NB4 (cell line): Measurements from ENCODE around the gene CD86.
A peak's percentile ranks its signal among the peaks of the same experiment; 100 is the strongest.

Experiments
- DNase-seq: peaks from one replicate; pipeline ENCODE4 v3.0.0; 2010; ENCODE audit warnings: low read depth
- H3K4me3 ChIP-seq: one replicate; pipeline ENCODE4 v1.5.1; 2011; ENCODE audit warnings: mild to moderate bottlenecking, low read depth, low read length, moderate library complexity
- MYC ChIP-seq: IDR thresholded peaks from 2 replicates; pipeline ENCODE4 v1.6.1; 2011; ENCODE audit warnings: low read depth, low read length
- POLR2A ChIP-seq: IDR thresholded peaks from 2 replicates; pipeline ENCODE4 v1.6.1; 2011; ENCODE audit warnings: mild to moderate bottlenecking; ENCODE audit not compliant: insufficient read length; ENCODE audit errors: extremely low read depth
- TF ChIP-seq, protein P1 (sequence below): IDR thresholded peaks from 2 replicates; pipeline ENCODE4 v1.6.1; 2011; ENCODE audit warnings: low read depth, low read length
- TF ChIP-seq, protein P2 (sequence below): IDR thresholded peaks from one replicate; pipeline ENCODE4 v1.5.1; 2012; ENCODE audit warnings: low read depth, low read length

Gene CD86

DNA sequence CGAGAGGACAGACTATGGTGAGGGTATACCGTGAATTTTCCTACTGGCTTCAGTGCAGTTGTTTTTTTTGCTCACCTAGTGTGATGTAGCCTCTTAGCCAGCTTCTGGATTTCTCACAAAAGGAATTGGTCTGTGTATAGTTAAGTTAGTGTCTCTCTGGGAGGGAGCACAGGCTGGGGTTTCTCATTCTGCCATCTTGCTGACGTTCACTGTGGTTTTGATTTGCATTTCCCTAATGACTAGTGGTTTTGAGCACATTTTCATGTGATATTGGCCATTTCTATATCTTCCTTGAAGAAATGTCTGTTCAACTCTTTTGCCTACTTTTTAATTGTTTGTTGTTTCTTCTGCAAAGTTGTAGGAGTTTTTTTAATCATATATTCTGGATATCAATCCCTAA, 2.2 kb upstream of the CD86 start:
- peak; percentile 25 for DNase-seq

GRCh38 chr3:122057671-122058070, 2.5 kb downstream of the CD86 start:
- DNase-seq = no peak
- no peak overlapping the region for H3K4me3 ChIP-seq
- TF ChIP-seq, protein P1, sequence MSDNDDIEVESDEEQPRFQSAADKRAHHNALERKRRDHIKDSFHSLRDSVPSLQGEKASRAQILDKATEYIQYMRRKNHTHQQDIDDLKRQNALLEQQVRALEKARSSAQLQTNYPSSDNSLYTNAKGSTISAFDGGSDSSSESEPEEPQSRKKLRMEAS = no peak
- TF ChIP-seq POLR2A (no peak), MYC (no peak)
- TF ChIP-seq, protein P2, sequence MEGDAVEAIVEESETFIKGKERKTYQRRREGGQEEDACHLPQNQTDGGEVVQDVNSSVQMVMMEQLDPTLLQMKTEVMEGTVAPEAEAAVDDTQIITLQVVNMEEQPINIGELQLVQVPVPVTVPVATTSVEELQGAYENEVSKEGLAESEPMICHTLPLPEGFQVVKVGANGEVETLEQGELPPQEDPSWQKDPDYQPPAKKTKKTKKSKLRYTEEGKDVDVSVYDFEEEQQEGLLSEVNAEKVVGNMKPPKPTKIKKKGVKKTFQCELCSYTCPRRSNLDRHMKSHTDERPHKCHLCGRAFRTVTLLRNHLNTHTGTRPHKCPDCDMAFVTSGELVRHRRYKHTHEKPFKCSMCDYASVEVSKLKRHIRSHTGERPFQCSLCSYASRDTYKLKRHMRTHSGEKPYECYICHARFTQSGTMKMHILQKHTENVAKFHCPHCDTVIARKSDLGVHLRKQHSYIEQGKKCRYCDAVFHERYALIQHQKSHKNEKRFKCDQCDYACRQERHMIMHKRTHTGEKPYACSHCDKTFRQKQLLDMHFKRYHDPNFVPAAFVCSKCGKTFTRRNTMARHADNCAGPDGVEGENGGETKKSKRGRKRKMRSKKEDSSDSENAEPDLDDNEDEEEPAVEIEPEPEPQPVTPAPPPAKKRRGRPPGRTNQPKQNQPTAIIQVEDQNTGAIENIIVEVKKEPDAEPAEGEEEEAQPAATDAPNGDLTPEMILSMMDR = no peak

More for the DNA sequence above, 2.2 kb upstream of the CD86 start:
- TF ChIP-seq MYC (no peak), POLR2A (no peak)
- no peak overlapping the region for H3K4me3 ChIP-seq

- TF ChIP-seq MYC = no peak
- TF ChIP-seq, protein P1 = no peak
- TF ChIP-seq, protein P2 = no peak
- TF ChIP-seq POLR2A = no peak
- DNase-seq = no peak
- no peak overlapping the region for H3K4me3 ChIP-seq
Measured at GRCh38 chr3:122058294-122058693, 3.1 kb downstream of the CD86 start.

GRCh38 chr3:122060040-122060698, 5.0 kb downstream of the CD86 start:
- DNase-seq = no peak
- TF ChIP-seq MYC = no peak
- TF ChIP-seq, protein P2 = no peak
- TF ChIP-seq, protein P1 = no peak
- no peak for TF ChIP-seq POLR2A
- H3K4me3 ChIP-seq = no peak overlapping the region

- H3K4me3 ChIP-seq = no peak overlapping the region
Measured at GRCh38 chr3:122063908-122064307, 8.7 kb downstream of the CD86 start.

GRCh38 chr3:122064326-122064725, 9.2 kb downstream of the CD86 start:
- no peak overlapping the region for H3K4me3 ChIP-seq
- no peak for TF ChIP-seq MYC
- TF ChIP-seq POLR2A = no peak
- TF ChIP-seq, protein P1 = no peak
- DNase-seq = no peak

More at GRCh38 chr3:122063908-122064307, 8.7 kb downstream of the CD86 start:
- TF ChIP-seq, protein P1 = no peak
- TF ChIP-seq, protein P2 = no peak
- TF ChIP-seq MYC (no peak), POLR2A (no peak)
- DNase-seq = peak; percentile 62
